Kidney (tissue), 14 donors: ENCODE measurements around the gene QSER1. TPM values are rescaled to one million over a fixed set of nuclear protein-coding genes. Genes with fewer than 3 reads are reported as not detected.
"Not testable (repeated sequence)": the region's sequence is repeated elsewhere in the genome, so short reads cannot be mapped to it uniquely, and the experiment has no call there.

ENCODE experiments used
- DNase-seq, 5 donors: peaks; one replicate each; pipeline ENCODE4 v3.0.0-alpha.2; 2013 to 2020
- FAIRE-seq: peaks from 2 replicates; lab custom pipeline; 2012; peaks lifted over from hg19 to GRCh38; lab: Jason Lieb, UNC
- H3K27ac ChIP-seq, 2 donors: one replicate each; pipeline ENCODE4 v1.7.0; 2013; ENCODE audit warnings: low read depth in 2 of 2, low read length in 2 of 2, inconsistent platforms in 1 of 2
- H3K27me3 ChIP-seq: one replicate; pipeline ENCODE4 v1.7.1; 2013; ENCODE audit warnings: low read length, inconsistent platforms; ENCODE audit not compliant: control insufficient read depth, insufficient read depth
- H3K36me3 ChIP-seq, 3 donors: one replicate each; pipeline versions ENCODE4 v1.7.0 to v1.7.1; 2013; ENCODE audit warnings: low read length in 3 of 3, control low read depth in 1 of 3, inconsistent platforms in 1 of 3; ENCODE audit not compliant: insufficient read depth in 3 of 3, control insufficient read depth in 2 of 3
- H3K4me1 ChIP-seq, 3 donors: one replicate each; pipeline versions ENCODE4 v1.7.0 to v1.7.1; 2013; ENCODE audit warnings: low read length in 3 of 3, inconsistent platforms in 1 of 3, low read depth in 1 of 3; ENCODE audit not compliant: control insufficient read depth in 2 of 3, insufficient read depth in 2 of 3
- H3K4me3 ChIP-seq, 3 donors: one replicate each; pipeline versions ENCODE4 v1.7.0 to v1.8.1; 2013; ENCODE audit warnings: low read length in 3 of 3, control low read depth in 1 of 3, inconsistent platforms in 1 of 3
- H3K9ac ChIP-seq, 3 donors: one replicate each; pipeline versions ENCODE4 v1.7.0 to v1.7.1; 2013; ENCODE audit warnings: low read length in 3 of 3, control low read depth in 1 of 3, inconsistent platforms in 1 of 3
- H3K9me3 ChIP-seq, 3 donors: one replicate each; pipeline versions ENCODE4 v1.7.0 to v1.7.1; 2013; ENCODE audit warnings: low read length in 3 of 3, control low read depth in 1 of 3, inconsistent platforms in 1 of 3; ENCODE audit not compliant: control insufficient read depth in 2 of 3, insufficient read depth in 1 of 3
- intact Hi-C: fragments of 100-400 bp; cut with DNase I; formaldehyde crosslinking; loops from one replicate; pipeline ENCODE4 v1.11.1; 2022
- polyA plus RNA-seq: library from polyadenylated mRNA; stranded (reverse); fragments of 350-450 nt; fragmentation: Illumina TruSeq; extraction: RNeasy Lipid Tissue Mini Kit (QIAGEN cat#74804); gene quantifications from one replicate; pipeline ENCODE4 v1.2.3, GENCODE V29; 2014; ENCODE audit warnings: low read depth, low replicate concordance; ENCODE audit not compliant: insufficient read depth
- total RNA-seq: library from RNA; stranded (reverse); fragmentation: NEBNext Ultra II Directional; extraction: Animal tissue kit (Norgen Biotek cat#: 25700); gene quantifications from one replicate; pipeline ENCODE4 v1.2.1, GENCODE V29; 2021
- TF ChIP-seq, protein P1 (sequence below): IDR thresholded peaks from 3 replicates; pipeline ENCODE4 v1.5.1; 2012; ENCODE audit warnings: mild to moderate bottlenecking, moderate library complexity, borderline replicate concordance; ENCODE audit not compliant: insufficient read depth; ENCODE audit errors: extremely low read depth
- donor health status: control.
- donor health status: control.
- donor health status: control.
- donor health status: control.
- donor health status: control.
- donor health status: DM: yes; HTN: yes; CAD: no.
- donor health status: Normal renal cell carcinoma (clear cell type).

QSER1 gene
- total and polyA plus RNA-seq, 2 donors from 2014 or later = 2.8 to 27.4 TPM

DNA sequence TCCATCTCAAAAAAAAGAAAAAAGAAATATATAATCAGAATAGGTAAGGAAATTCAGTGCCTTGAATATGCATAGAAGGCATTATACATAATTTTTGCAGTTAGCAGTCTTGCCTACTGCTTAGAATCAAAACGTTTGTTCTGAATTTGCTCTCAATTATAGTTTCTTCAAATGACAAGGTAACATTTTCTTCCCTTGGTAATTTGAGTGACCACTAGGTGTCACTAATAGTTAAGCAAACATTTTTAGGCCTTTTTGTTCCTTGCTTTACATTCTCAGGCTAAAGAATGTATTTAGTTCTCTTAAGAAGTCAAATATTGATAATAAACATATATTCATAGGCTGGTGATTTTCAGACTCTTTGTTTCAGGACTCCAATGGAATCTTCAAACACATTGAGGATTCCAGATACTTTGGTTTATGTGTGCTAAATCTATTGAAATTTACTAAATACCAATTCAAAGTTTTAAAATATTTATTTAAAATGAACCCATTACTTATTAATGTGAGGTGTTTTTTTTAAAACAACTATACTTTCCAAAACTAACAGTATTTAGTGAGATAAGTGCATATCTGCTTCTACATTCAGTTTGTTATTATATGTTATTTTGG is 68.0 kb downstream of the QSER1 start:
- peak; percentile 96 for FAIRE-seq
- no peaks in the 10 kb centered on the region for H3K27me3 ChIP-seq
- H3K4me3 ChIP-seq = no peak overlapping the region
- H3K27ac ChIP-seq = no peak overlapping the region
- intact Hi-C loops = no loop called here
- H3K36me3 ChIP-seq = peaks cover 0 to 5% (median 0%) of the 10 kb centered on the region in 3 donors
- no peaks in the 10 kb centered on the region for H3K9me3 ChIP-seq
- peak in 2 of 5 donors; percentile 62 to 79 for DNase-seq
- H3K9ac ChIP-seq = no peak overlapping the region
- no peaks in the 10 kb centered on the region for H3K4me1 ChIP-seq
- TF ChIP-seq, protein P1, sequence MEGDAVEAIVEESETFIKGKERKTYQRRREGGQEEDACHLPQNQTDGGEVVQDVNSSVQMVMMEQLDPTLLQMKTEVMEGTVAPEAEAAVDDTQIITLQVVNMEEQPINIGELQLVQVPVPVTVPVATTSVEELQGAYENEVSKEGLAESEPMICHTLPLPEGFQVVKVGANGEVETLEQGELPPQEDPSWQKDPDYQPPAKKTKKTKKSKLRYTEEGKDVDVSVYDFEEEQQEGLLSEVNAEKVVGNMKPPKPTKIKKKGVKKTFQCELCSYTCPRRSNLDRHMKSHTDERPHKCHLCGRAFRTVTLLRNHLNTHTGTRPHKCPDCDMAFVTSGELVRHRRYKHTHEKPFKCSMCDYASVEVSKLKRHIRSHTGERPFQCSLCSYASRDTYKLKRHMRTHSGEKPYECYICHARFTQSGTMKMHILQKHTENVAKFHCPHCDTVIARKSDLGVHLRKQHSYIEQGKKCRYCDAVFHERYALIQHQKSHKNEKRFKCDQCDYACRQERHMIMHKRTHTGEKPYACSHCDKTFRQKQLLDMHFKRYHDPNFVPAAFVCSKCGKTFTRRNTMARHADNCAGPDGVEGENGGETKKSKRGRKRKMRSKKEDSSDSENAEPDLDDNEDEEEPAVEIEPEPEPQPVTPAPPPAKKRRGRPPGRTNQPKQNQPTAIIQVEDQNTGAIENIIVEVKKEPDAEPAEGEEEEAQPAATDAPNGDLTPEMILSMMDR = peak; percentile 79

DNA sequence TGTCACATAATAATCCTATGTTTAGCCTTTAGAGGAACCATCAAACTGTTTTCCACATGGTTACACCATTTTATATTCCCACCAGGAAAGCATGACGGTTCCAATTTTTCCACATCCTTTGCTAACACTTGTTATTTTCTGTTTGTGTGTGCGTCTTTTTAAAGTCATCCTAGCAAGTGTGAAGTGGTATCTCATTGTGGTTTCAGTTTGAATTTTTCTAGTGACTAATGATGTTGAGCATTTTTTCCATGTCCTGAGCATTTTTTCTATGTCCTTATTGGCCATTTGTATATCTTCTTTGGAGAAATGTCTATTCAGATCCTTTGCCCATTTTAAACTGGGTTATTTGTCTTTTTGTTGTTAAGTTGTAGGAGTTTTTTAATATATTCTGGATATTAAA is 69.4 kb downstream of the QSER1 start:
- H3K4me1 ChIP-seq = no peaks in the 10 kb centered on the region
- no peak overlapping the region for H3K4me3 ChIP-seq
- H3K9me3 ChIP-seq = no peaks in the 10 kb centered on the region
- TF ChIP-seq, protein P1 = no peak
- no peaks in the 10 kb centered on the region for H3K27me3 ChIP-seq
- intact Hi-C loops = no loop called here
- H3K36me3 ChIP-seq = peaks cover 0 to 5% (median 0%) of the 10 kb centered on the region in 3 donors
- H3K27ac ChIP-seq = no peak overlapping the region
- FAIRE-seq (no peak), DNase-seq (no peak)
- H3K9ac ChIP-seq = no peak overlapping the region

DNA sequence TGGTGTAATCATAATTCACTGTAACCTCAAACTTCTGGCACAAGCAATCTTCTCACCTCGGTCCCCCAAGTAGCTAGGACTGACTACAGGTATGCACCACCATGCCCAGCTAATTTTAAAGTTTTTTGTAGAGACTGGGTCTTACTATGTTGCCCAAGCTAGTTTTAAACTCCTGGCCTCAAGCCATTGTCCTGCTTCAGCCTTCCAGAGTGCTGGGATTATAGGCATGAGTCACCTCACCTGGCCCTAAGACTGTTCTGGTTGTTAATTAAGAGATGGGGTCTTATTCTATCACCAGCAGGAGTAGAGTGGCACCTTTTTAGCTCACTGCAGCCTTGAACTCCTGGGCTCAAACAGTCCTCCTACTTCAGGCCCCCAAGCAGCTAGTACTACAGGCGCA is 71.1 kb downstream of the QSER1 start:
- Histone ChIP-seq H3K4me1 (peaks cover 0 to 5% (median 0%) of the 10 kb centered on the region in 3 donors), H3K36me3 (peaks cover 0 to 2% (median 0%) of the 10 kb centered on the region in 3 donors), H3K4me3 (no peak overlapping the region), H3K27ac (no peak overlapping the region), H3K9ac (no peak overlapping the region), H3K27me3 (no peaks in the 10 kb centered on the region), H3K9me3 (no peaks in the 10 kb centered on the region)
- intact Hi-C loops = no loop called here
- DNase-seq (no peak), FAIRE-seq (no peak)
- TF ChIP-seq, protein P1 = no peak

DNA sequence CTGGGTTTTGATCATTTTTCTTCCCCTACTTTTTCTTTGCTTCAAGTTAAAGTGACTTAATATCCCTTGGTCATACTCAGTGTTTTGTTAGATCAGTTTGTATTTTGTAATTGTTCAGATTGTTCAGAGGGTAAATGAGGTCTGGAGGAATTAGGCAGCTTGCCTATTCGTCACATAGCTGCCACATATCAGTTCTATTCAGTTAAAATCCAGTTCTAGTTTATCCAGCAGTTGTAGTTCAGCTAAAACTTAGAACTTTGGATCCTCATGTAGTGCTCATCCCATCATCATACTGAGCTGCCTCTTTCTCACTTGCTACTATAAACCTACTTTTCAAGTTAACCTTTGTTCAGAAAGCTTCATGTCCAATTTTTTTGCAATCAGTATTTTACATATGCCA is 75.9 kb downstream of the QSER1 start:
- Histone ChIP-seq H3K27me3 (no peaks in the 10 kb centered on the region), H3K9ac (no peak overlapping the region), H3K36me3 (peaks cover 2 to 7% (median 6%) of the 10 kb centered on the region in 3 donors), H3K9me3 (no peaks in the 10 kb centered on the region), H3K27ac (no peak overlapping the region), H3K4me1 (peaks cover 0 to 5% (median 0%) of the 10 kb centered on the region in 3 donors), H3K4me3 (no peak overlapping the region)
- FAIRE-seq (no peak), DNase-seq (no peak)
- intact Hi-C loops = no loop called here
- TF ChIP-seq, protein P1 = no peak

DNA sequence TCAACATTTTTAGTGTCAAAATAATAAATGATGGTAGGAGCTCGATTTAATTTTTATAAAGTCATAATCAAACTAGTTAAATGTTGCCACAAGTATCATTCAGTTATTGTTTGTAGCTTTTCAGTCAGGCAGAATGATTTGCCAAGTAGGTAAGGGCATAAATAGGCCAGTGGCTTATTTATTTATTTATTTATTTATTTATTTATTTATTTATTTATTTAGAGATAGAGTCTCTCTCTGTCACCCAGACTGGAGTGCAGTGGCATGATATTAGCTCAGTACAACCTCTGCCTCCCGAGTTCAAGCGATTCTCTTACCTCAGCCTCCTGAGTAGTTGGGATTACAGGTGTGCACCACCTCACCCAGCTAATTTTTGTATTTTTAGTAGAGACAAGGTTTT is 79.6 kb downstream of the QSER1 start:
- H3K4me3 ChIP-seq, intact Hi-C loops, H3K36me3 ChIP-seq, H3K9me3 ChIP-seq, H3K4me1 ChIP-seq, H3K27me3 ChIP-seq, FAIRE-seq, H3K9ac ChIP-seq, DNase-seq, H3K27ac ChIP-seq: not testable (repeated sequence)
